Naive thymus-derived CD8-positive, alpha-beta T cell (primary cell): ENCODE results near the gene PPARG. TPM values are rescaled to one million over a fixed set of nuclear protein-coding genes. Genes with fewer than 3 reads are reported as not detected.

Experiments
- ATAC-seq, 2 donors: fragments of 150-1000 bp; cut with Tn5 transposase in 1 of 2; sonication (Bioruptor Pico), chemical (Tn5 transposase) in 1 of 2; 1 replicate in 1 of 2; 2 replicates in 1 of 2; pipeline ENCODE4 v1.10.0; 2021; ENCODE audit warnings: mild to moderate bottlenecking in 2 of 2, moderate library complexity in 2 of 2
- POLR2A ChIA-PET: fragments of 350-600 bp; sonication (Branson Sonifier 250); formaldehyde crosslinking; loops from one replicate; lab custom pipeline; 2021; ENCODE audit warnings: antibody characterized with exemption; lab: Charles Lee
- DNase-seq, 10 donors: peaks; one replicate each; pipeline versions ENCODE4 v3.0.0 to v3.0.0-alpha.2; 2020 to 2022
- H3K27ac Mint-ChIP-seq, 10 donors: one replicate each; pipeline ENCODE4 v1.8.0; 2020 to 2022; ENCODE audit warnings: mild to moderate bottlenecking in 10 of 10, mixed read lengths in 10 of 10, moderate library complexity in 4 of 10, inconsistent platforms in 1 of 10
- H3K27me3 Mint-ChIP-seq, 5 donors: one replicate each; pipeline ENCODE4 v1.8.0; 2021 to 2022; ENCODE audit warnings: mixed read lengths in 5 of 5
- H3K36me3 Mint-ChIP-seq, 3 donors: one replicate each; pipeline ENCODE4 v1.8.0; 2020 to 2022; ENCODE audit warnings: mixed read lengths in 3 of 3, mild to moderate bottlenecking in 2 of 3, inconsistent platforms in 1 of 3
- H3K4me1 Mint-ChIP-seq, 4 donors: one replicate each; pipeline ENCODE4 v1.8.0; 2021 to 2022; ENCODE audit warnings: mixed read lengths in 4 of 4
- H3K4me3 Mint-ChIP-seq, 10 donors: one replicate each; pipeline ENCODE4 v1.8.0; 2020 to 2022; ENCODE audit warnings: mild to moderate bottlenecking in 10 of 10, mixed read lengths in 10 of 10, moderate library complexity in 6 of 10, inconsistent platforms in 1 of 10
- H3K9me3 Mint-ChIP-seq, 9 donors: one replicate each; pipeline ENCODE4 v1.8.0; 2020 to 2022; ENCODE audit warnings: mixed read lengths in 9 of 9, mild to moderate bottlenecking in 3 of 9, inconsistent platforms in 1 of 9, moderate library complexity in 1 of 9
- polyA plus RNA-seq, 3 donors: library from polyadenylated mRNA; unstranded; fragments of 300-500 nt; fragmentation: Illumina TruSeq; gene quantifications; one replicate each; pipeline ENCODE4 v1.2.3, GENCODE V29; 2021
- total RNA-seq, 8 experiments: library from RNA in 2 of 8; stranded (reverse) in 2 of 8; gene quantifications; one replicate each; pipeline ENCODE4 v1.2.3 and lab custom pipeline; 2021 to 2026

The PPARG gene
- total and polyA plus RNA-seq, 5 experiments from 2014 or later, result not detected

DNA sequence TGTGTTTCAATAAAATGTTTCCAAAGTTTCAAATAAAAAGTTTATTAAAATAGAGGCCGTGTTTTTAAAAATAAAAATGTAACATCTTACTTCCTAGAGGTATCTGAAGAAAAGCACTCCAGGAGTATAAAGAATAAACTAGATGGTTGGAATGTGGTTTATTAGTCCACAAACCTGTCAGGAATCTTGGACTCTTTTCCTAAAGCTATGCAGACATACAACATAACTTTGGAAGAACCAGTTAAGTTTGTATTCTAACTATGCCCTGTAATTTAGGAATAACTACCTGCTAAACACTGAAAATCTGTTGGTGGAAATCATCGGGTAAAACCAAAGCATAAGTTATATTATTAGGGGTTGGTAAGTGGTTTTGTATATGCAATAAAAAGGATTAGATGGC lies 51.6 kb downstream of the PPARG start:
- ATAC-seq, result no peak
- H3K27me3 Mint-ChIP-seq, result peaks cover 0 to 5% (median 2%) of the 10 kb centered on the region in 5 donors
- H3K36me3 Mint-ChIP-seq, result no peaks in the 10 kb centered on the region
- no peak for DNase-seq
- H3K4me3 Mint-ChIP-seq, result no peak overlapping the region
- H3K9me3 Mint-ChIP-seq, result no peaks in the 10 kb centered on the region
- peaks cover 10 to 14% (median 13%) of the 10 kb centered on the region in 4 donors for H3K4me1 Mint-ChIP-seq
- POLR2A ChIA-PET, result no interaction called here
- no peak overlapping the region for H3K27ac Mint-ChIP-seq

DNA sequence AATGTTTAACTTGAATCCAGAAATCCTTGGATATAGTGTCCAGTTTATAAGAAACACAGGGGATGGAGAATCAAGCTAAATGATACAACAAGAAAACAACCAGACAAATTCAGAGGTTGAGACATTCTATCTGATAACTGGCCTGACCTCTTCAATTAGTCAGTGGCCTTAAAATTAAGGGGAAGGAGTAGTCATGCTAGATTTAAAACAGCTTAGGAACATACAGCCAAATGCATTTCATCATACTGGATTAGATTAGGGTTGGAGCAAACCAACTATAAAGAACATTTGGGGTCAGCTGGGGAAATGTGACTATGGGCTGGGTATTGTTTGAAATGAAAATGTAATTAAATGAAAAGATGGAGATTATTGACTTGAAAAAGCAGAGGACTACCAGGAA lies 53.3 kb downstream of the PPARG start:
- POLR2A ChIA-PET, result no interaction called here
- H3K27me3 Mint-ChIP-seq, result peaks cover 0 to 10% (median 4%) of the 10 kb centered on the region in 5 donors
- DNase-seq (no peak), ATAC-seq (no peak)
- no peaks in the 10 kb centered on the region for H3K9me3 Mint-ChIP-seq
- H3K4me1 Mint-ChIP-seq, result peaks cover 0 to 3% (median 0%) of the 10 kb centered on the region in 4 donors
- no peaks in the 10 kb centered on the region for H3K36me3 Mint-ChIP-seq
- no peak overlapping the region for H3K27ac Mint-ChIP-seq
- H3K4me3 Mint-ChIP-seq, result no peak overlapping the region

DNA sequence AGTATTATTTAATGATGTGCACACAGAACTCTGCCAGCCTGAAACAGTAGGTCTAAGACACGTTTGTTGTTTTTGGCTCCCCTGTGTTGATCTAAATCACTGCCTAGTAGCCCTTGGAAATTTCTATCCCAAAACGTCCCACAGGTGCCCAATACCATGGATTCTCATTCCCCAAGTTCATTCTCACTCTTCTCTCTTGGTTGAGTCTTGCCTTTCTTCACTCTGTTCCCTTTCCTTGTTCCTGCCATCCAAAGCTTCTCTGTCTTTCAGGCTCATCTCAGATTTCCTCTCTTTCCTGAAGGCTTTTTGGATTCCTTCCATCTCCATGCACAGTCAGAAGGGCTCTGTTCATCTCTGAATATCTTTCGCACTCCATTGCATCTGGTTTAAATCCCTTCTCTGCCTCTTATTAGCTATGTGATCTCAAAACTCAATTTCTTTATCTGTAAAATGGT lies 54.2 kb downstream of the PPARG start:
- H3K9me3 Mint-ChIP-seq, result no peaks in the 10 kb centered on the region
- POLR2A ChIA-PET, result no interaction called here
- no peaks in the 10 kb centered on the region for H3K36me3 Mint-ChIP-seq
- H3K27ac Mint-ChIP-seq, result no peak overlapping the region
- peaks cover 2 to 15% (median 4%) of the 10 kb centered on the region in 5 donors for H3K27me3 Mint-ChIP-seq
- ATAC-seq (no peak), DNase-seq (no peak)
- H3K4me1 Mint-ChIP-seq, result peaks cover 0 to 3% (median 0%) of the 10 kb centered on the region in 4 donors
- H3K4me3 Mint-ChIP-seq, result no peak overlapping the region

DNA sequence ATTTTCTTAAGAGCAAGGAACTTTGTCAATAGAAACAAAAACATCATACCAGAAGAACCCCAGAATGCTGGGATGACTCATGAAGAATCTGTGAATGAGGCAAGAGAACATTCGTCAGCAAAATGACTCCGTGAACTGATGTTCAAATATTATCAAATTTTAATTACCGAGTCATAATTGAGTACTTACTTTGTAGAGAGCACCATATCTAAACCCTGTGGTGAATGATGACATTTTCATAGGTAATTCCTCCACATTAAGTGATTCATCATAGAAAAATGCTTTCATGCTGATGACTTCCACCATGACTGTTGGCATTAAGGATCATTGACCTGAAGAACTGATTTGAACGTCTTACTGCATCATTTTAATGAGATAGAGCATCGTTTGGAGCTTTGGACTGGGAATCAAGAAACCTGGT lies 56.3 kb downstream of the PPARG start:
- no peaks in the 10 kb centered on the region for H3K9me3 Mint-ChIP-seq
- H3K27me3 Mint-ChIP-seq, result peaks cover 2 to 20% (median 7%) of the 10 kb centered on the region in 5 donors
- H3K27ac Mint-ChIP-seq, result no peak overlapping the region
- ATAC-seq, result no peak
- no peak overlapping the region for H3K4me3 Mint-ChIP-seq
- POLR2A ChIA-PET, result no interaction called here
- no peaks in the 10 kb centered on the region for H3K36me3 Mint-ChIP-seq
- DNase-seq, result no peak
- H3K4me1 Mint-ChIP-seq, result peaks cover 0 to 3% (median 0%) of the 10 kb centered on the region in 4 donors

DNA sequence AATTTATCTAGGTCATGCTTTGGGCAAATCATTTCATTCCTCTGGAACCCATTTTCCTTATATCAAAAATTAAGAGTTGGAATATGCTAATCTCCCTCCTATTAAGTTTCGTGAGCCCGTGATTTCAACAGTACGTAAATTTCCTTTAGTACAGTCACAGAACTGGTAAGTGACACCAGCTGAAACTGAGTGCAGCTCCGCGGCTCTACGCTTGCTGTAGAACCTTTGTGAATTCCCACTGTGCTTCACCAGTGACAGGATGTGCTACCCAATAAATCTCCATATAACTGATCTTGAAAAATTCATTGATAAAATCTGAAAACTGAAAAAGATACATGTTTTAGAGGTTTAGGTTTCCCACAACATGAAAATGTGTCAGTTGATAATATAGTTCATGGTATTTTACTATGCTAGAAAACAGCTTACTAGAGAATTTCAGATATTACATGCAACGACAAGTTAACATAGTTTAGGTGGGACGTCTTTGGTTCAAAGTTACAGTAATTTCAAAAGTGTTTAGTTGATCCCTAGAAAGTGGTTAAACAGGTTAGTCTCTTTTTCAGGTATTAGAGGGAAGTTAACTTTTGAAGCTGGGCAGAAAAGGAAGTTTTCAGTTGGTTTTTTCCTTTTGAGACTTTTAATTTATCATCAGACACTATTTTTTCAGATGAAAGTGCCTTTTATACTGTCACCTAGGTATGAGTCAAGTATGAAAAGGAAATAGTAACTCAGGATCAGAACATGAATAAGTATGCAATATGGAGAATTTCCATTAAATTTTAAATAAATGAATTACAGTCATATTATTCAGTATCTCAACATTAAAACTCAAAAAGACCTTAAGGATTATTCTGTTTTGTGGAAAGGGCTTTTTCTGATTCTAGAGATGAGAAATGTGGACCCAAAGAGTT lies 57.0 kb downstream of the PPARG start:
- no peak for ATAC-seq
- Mint-ChIP-seq H3K27me3 (peaks cover 2 to 20% (median 6%) of the 10 kb centered on the region in 5 donors), H3K4me1 (peaks cover 0 to 3% (median 0%) of the 10 kb centered on the region in 4 donors), H3K4me3 (no peak overlapping the region), H3K36me3 (no peaks in the 10 kb centered on the region), H3K27ac (no peak overlapping the region), H3K9me3 (no peaks in the 10 kb centered on the region)
- POLR2A ChIA-PET, result no interaction called here
- no peak for DNase-seq

DNA sequence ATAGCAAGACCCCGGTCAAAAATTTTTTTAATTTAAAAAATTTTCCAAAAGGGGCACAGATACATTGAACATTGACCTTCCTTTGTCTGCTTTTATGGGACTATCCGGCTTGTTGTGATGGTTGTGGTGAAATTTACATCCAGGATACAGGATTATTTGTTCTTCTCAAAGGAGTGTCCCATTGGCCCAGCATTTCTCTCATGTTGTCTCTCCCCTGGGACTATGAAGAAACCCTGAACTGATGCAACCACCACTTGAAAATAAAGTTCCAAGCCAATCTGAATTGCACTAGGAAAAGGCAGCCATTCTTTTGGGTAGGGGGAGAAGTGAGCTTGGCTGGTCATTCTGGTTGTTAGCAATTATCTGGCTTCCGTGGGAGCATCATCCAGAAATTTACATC lies 58.4 kb downstream of the PPARG start:
- Mint-ChIP-seq H3K27ac (no peak overlapping the region), H3K4me1 (peaks cover 0 to 3% (median 0%) of the 10 kb centered on the region in 4 donors), H3K36me3 (no peaks in the 10 kb centered on the region), H3K4me3 (no peak overlapping the region), H3K9me3 (no peaks in the 10 kb centered on the region), H3K27me3 (peaks cover 2 to 20% (median 9%) of the 10 kb centered on the region in 5 donors)
- ATAC-seq, result no peak
- POLR2A ChIA-PET, result no interaction called here
- no peak for DNase-seq

DNA sequence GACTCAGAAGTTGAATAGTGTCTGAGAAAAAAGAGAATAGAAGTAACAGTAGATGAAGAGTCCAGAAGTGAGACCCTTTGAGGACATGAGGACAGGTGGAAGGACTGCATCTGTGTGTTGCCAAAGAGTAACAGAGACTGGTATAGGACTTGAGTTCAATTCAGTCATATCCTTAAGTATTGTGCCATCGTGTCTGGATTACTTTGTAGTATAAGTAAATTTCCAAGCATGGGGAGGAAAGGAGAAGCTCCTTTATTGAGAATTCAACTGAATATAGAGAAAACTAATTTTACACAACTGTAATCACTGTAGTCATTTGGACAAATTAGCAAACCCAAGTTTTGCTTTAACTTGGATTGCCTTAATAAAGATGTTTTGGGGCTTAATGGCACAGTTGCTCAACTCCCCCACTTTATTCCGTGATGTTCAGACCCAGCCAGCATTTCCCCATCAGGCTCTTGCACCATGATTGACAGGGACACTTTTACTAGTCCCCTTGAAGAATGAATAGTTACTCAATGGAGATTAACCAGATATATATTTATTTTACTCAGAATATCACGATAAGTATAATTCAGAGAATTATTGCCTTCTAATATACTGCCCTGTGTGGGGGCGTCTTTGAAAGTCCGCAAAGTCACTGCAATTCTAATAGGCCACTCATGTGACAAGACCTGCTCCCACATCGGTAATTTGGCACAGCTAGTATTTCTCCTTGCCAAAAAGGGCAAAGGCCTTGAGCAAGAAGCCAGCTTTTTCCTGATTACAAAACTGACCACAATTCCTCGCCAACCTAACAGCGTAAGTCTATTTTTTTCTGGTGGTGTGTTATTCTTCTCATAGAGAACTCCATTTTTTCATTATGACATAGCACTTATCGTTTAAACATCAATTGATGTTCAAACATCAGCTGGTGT lies 61.3 kb downstream of the PPARG start:
- POLR2A ChIA-PET, result no interaction called here
- Mint-ChIP-seq H3K27ac (no peak overlapping the region), H3K9me3 (no peaks in the 10 kb centered on the region), H3K4me1 (no peaks in the 10 kb centered on the region), H3K36me3 (no peaks in the 10 kb centered on the region), H3K4me3 (no peak overlapping the region), H3K27me3 (peaks cover 2 to 15% (median 9%) of the 10 kb centered on the region in 5 donors)
- DNase-seq (no peak), ATAC-seq (no peak)

DNA sequence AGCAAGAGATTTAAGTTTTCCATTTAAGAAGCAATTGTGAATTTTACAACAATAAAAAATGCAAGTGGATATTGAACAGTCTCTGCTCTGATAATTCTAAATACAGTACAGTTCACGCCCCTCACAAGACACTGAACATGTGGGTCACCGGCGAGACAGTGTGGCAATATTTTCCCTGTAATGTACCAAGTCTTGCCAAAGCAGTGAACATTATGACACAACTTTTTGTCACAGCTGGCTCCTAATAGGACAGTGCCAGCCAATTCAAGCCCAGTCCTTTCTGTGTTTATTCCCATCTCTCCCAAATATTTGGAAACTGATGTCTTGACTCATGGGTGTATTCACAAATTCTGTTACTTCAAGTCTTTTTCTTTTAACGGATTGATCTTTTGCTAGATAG lies 62.3 kb downstream of the PPARG start:
- Mint-ChIP-seq H3K4me1 (no peaks in the 10 kb centered on the region), H3K27me3 (peaks cover 2 to 10% (median 7%) of the 10 kb centered on the region in 5 donors), H3K27ac (no peak overlapping the region), H3K36me3 (no peaks in the 10 kb centered on the region), H3K9me3 (no peaks in the 10 kb centered on the region), H3K4me3 (no peak overlapping the region)
- POLR2A ChIA-PET, result no interaction called here
- DNase-seq, result no peak
- ATAC-seq, result no peak

DNA sequence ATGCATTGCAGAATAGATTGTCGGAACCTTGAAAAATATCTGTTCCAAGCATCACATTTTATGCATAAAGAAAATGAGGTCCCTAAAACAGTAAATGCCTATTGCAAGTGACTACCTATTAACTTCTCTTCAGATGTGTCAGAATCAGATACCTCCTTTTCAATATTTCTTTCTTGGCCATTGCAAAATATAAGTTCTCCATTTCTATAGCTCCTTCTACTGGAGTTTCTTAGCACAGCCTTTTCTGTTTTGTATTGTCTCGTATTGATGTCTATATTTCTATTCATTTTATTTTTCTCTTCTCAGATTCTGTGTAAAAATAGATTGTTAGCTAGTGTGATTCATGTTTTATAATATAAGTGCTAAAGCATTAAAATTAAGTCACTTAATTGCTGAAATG lies 63.4 kb downstream of the PPARG start:
- Mint-ChIP-seq H3K27me3 (peaks cover 1 to 14% (median 6%) of the 10 kb centered on the region in 5 donors), H3K9me3 (no peaks in the 10 kb centered on the region), H3K4me3 (no peak overlapping the region), H3K27ac (no peak overlapping the region), H3K4me1 (peaks cover 0 to 5% (median 0%) of the 10 kb centered on the region in 4 donors), H3K36me3 (no peaks in the 10 kb centered on the region)
- no peak for DNase-seq
- ATAC-seq, result no peak
- POLR2A ChIA-PET, result no interaction called here

DNA sequence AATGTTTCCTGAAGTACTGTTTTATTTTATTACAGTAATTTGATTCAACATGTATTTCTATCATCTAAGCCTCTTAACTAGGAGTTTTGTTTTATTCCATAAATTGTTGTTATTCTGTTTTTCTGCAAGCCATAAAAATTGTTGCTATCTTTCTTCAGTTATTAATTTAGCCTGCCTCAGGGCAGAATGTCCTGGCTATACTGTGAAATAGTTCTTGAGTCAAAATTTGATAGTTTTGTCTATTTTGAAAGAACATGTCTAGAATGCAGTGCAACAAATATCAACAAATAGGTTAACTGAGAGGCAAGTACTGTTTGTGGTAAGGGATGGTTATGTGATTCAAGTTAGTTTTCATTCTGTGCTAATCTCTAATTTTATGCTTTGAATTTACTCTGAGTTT lies 63.9 kb downstream of the PPARG start:
- peaks cover 0 to 5% (median 0%) of the 10 kb centered on the region in 4 donors for H3K4me1 Mint-ChIP-seq
- POLR2A ChIA-PET, result no interaction called here
- no peak for ATAC-seq

DNA sequence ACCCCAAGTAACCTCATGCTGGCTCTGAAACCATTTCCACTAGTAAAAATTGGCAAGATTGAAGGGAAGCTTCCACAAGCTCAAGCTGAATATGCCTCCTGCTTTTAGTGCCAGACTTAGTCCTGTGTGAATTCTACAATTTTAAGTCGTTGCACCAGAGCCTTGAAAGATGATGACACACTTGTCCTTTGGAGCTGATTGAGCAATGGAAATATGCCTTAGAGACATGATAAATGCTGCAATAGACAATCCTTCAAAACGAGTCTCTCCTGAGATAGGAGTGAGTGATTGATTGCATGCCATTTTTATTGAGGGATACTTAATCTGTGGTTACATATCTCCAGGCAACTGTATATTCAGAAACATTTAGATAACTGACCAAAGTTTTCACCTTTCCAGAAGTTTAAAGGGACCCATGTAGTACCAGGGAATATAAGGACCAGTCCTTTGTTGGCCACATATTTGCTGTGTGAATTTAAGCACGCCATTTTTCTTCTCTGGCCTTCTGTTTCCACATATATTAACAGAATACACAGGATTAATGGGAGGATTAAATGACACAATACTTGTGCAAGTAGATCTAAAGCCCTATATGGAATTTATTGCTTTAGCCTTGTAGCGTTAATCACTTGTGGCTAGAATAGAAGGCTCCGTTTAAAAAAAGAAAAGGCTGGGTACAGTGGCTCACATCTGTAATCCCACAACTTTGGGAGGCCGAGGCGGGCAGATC lies 65.1 kb downstream of the PPARG start:
- Mint-ChIP-seq H3K9me3 (no peaks in the 10 kb centered on the region), H3K27me3 (peaks cover 0 to 7% (median 0%) of the 10 kb centered on the region in 5 donors), H3K4me1 (peaks cover 0 to 5% (median 0%) of the 10 kb centered on the region in 4 donors), H3K27ac (no peak overlapping the region), H3K4me3 (no peak overlapping the region), H3K36me3 (no peaks in the 10 kb centered on the region)
- POLR2A ChIA-PET, result no interaction called here
- DNase-seq (no peak), ATAC-seq (no peak)

More for the DNA sequence above, 63.9 kb downstream of the PPARG start:
- Mint-ChIP-seq H3K36me3 (no peaks in the 10 kb centered on the region), H3K27me3 (peaks cover 0 to 12% (median 4%) of the 10 kb centered on the region in 5 donors), H3K27ac (no peak overlapping the region), H3K9me3 (no peaks in the 10 kb centered on the region), H3K4me3 (no peak overlapping the region)
- DNase-seq, result no peak

DNA sequence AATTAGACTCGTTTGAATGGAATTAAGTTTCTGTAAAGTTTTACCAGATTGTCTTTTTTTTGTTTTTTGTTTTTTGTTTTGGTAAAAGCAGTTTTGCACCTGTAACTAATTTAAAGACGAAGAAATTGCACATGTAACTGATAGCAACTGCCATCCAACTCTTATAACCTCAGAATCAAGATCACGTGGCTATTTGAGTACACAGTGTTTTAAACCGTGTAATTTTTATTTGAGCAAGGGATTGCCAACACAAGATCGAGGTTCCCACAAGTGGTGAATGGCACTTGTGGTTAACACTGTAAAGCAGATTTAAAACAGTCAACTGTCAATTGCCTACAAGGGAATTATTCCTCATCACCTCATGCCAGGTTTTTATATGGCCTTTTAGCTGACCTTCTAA lies 67.3 kb downstream of the PPARG start:
- peaks cover 0 to 5% (median 0%) of the 10 kb centered on the region in 9 donors for H3K9me3 Mint-ChIP-seq
- POLR2A ChIA-PET, result no interaction called here
- H3K27ac Mint-ChIP-seq, result no peak overlapping the region
- H3K4me1 Mint-ChIP-seq, result peaks cover 0 to 5% (median 0%) of the 10 kb centered on the region in 4 donors
- H3K4me3 Mint-ChIP-seq, result no peak overlapping the region
- ATAC-seq (no peak), DNase-seq (no peak)
- H3K36me3 Mint-ChIP-seq, result no peaks in the 10 kb centered on the region
- H3K27me3 Mint-ChIP-seq, result peaks cover 0 to 7% (median 0%) of the 10 kb centered on the region in 5 donors
